Stimulated activated CD8-positive, alpha-beta memory T cell treated with anti-CD3 and anti-CD28 coated beads, Interleukin-15, amount 100 ng/mL, for 4 hours (primary cell): ENCODE measurements around the gene EXOC3L1.

Source experiments
- DNase-seq, 2 donors: peaks; one replicate each; pipeline ENCODE4 v3.0.0-alpha.2; 2020; ENCODE audit warnings: low read depth in 2 of 2

EXOC3L1 gene

DNA sequence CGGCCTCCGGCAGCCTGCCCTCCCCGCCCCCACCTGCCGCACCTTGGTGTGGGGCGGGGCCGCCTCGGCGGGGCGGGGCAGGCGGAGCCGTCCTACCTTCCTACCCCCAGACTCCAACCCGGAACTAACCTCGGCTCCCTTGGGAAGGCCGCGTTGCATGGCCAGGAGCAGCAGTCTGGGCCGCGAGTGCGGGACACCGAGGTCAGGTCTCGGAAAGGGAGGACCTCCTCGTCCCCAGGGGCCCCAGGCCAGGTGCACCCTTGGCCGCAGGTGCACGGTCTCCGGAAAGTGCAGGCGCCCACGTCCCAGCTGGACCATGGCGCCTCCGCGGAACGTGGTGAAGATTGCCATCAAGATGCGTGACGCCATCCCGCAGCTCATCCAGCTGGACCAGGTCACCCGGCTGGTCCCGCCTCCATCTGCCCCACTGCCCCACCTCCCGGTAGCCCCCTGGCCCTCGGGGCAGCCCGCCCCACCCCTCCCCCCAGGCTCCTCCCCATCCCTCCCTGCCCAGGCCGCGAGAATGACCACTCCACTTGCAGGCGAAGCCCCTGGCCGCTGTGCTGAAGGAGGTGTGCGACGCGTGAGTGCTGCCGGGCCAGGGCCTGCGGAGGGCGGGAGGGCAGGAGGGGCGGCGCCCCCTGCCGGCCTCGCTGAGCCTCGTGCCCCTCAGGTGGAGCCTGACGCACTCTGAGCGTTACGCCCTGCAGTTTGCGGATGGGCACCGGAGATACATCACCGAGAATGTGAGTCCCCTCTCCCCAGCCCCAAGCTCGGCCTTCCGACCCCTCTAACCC is 9.3 kb upstream of the EXOC3L1 start, which contains the start of gene ELMO3:
ELMO3 (plus strand) TSS at position 121 of the 797 bp plus-strand sequence; CDS start at position 317, 196 bp downstream.
- DNase-seq, result no peak

DNA sequence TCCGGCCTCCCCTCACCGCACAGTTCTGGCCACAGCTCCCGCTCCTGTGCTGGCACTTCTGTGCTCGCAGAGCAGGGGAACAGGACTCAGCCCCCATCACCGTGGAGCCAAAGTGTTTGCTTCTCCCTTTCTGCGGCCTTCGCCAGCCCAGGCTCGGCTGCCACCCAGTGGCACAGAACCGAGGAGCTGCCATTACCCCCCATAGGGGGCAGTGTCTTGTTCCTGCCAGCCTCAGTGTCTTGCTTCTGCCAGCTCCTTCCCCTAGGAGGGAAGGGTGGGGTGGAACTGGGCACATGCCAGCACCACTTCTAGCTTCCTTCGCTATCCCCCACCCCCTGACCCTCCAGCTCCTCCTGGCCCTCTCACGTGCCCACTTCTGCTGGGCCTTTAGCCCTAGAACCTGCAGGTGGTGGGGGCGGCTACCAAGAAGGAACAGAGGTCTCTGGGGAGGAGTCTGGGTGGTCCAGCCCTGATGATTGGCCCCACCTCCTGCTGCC is 8.3 kb upstream of the EXOC3L1 start:
- no peak for DNase-seq

DNA sequence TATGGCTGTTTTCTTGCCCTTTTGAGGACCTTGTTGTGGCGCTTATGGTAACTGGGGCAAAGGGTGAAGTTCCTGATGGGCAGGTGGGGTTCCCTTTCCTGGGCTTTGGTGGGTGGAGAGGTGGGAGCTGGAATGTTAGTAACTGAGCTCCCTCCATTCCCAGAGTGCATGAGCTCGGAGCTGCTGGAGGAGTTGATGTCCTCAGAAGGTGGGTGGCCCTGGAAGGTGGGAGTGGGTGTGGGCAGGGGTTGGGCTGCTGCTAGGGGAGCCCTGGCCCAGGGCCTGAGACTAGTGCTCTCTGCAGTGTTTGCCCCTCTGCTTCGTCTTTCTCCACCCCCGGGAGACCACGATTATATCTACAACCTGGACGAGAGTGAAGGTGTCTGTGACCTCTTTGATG is 7.8 kb upstream of the EXOC3L1 start:
- no peak for DNase-seq

DNA sequence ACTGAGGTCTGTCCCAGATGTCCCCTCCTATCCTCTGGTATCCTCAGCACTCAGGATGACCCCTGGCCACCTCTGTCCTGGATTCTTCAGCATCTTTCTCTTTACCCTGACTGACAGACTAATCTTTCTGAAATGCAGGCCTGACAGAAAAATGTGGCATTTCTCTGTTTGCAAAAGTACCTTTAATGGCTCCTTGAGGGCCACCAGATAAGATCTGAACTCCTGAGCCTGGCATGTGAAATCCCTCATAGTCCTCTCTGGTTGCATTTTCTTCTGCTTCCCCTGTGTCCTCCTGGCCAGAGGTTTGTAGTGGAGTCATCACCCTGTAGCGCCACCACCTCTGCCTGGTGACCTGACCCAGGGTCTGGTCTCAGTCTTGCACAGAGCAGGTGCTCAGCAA is 6.9 kb upstream of the EXOC3L1 start:
- no peak for DNase-seq

DNA sequence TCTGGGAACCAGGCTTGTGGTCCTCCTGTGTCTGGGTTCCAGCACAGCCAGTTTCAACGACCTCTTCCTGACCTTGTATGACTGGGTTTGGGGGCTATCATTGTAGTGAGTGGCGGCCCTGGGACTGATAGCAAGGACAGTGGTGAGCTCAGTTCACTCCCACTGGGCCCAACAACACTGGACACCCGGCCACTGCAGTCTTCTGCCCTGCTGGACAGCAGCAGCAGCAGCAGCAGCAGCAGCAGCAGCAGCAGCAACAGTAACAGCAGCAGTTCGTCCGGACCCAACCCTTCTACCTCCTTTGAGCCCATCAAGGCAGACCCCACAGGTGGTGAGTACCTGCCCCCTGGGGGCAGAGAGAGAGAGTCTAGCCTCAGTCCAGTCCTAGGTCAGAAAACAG is 5.7 kb upstream of the EXOC3L1 start:
- no peak for DNase-seq

DNA sequence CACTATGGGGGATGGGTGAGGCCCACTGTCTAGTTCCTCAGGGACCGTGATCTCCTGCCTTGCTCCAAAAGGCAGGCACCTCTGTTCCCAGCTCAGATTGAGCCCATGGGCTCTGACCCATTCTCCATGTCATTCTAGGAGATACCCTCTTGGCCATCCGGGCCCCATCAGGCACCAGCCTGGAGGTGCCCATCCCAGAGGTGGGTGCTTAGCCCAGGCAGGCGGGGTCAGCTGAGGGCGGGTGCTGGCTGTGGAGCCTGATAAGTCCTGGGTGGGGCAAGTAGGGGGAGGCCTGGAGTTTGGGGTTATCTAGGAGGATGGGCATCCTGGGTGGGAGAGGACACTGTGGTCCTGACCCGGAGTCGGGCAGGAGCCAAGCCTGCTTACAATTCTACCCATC is 4.3 kb upstream of the EXOC3L1 start:
- DNase-seq, result no peak

DNA sequence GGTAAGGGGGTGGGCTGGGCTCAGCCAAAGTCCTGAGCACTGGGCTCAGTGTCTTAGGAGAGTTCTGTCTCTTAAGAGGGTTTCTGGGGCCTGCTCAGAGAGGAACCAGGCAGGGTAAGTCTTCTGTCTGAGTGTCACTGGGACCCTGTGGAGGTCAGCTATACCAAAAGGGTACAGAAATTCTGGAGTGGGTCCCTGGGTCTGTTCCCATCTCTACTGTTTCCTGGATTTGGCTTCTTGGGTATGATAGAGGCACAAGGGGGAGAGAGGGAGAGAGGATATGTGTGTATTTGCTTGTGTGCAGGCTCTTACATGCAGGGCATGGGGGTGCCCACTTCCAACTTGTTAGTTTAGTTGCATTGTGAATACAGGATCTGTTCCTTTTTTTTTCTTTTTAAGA is 3.6 kb upstream of the EXOC3L1 start:
- no peak for DNase-seq

DNA sequence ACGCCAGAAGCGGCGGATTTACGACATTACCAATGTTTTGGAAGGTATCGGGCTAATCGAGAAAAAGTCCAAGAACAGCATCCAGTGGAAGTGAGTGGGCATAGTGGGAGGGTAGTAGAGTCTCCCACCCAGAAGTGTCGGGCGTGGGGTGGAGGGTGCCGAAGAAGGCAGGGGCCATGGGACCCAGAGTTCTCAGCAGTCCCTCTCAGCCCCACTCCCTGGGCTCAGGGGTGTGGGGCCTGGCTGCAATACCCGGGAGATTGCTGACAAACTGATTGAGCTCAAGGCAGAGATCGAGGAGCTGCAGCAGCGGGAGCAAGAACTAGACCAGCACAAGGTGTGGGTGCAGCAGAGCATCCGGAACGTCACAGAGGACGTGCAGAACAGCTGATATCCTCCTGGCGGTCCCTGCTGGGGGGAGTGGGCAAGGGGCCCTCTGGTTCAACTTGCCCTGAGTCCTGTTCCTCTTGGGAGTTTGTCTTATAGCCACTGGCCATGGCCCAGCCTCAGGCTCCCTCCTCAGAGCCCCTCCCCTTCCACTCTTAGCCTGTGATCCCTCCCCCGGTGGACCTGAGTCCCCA is 2.9 kb upstream of the EXOC3L1 start:
- DNase-seq, result no peak

DNA sequence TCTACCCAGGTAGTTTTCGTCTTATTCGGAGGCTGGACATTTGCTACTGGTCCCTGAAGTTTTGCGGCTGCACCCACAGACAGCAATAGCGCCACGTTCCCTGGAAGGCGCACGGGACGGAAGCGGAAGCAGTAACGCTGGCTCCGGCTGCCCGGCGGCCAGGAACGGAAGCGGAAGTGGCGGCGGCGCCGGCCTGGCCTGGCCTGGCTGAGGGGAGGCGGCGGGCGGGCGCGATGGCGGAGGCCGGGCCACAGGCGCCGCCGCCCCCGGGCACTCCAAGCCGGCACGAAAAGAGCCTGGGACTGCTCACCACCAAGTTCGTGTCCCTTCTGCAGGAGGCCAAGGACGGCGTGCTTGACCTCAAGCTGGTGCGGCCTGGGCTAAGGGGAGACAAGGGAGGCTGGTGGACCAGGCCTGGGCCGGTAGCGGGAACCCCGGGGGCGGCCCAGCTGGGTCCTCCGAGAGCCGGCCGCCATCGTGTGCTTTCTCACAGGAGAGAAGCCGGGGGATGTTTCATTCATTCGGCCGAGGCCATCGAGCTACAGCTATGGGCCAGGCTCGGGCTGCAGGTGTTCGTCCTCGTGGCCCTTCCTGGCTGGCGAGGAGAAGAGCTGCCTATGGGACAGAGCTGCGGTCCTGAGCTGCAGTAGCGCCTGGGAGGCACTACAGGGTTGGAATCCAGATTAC is 2.2 kb upstream of the EXOC3L1 start, which contains the start of gene E2F4:
E2F4 (plus strand) TSS at position 161 of the 687 bp plus-strand sequence; CDS start at position 234, 73 bp downstream.
- DNase-seq, result peak; percentile 63 to 74

DNA sequence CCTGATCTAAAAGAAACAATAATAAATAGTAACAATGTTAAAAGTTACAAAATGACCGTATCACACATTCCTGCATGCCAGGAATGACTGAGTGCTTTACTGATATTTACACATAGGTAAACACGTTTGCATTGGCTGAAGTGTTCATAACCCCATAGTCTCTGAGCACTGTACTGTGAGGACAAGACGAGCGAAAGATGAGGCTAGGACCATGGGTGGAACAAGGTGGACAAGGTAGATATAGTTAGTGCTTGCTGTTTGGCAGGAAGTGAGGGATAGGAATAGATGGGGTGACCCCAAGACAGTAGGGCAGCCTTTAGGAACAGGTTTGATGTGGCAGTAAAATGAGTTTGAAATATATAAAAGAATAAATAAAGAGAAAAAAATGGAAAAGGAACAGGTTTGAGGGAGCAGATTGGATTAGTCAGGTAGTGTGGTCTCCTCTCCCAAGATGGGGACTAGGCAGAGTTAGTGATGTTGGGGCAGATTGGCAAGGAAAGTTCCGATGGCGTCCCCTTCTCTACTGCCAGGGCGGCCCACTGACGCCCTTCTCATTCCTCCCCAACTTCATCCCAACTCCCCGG is 1.6 kb upstream of the EXOC3L1 start:
- no peak for DNase-seq

DNA sequence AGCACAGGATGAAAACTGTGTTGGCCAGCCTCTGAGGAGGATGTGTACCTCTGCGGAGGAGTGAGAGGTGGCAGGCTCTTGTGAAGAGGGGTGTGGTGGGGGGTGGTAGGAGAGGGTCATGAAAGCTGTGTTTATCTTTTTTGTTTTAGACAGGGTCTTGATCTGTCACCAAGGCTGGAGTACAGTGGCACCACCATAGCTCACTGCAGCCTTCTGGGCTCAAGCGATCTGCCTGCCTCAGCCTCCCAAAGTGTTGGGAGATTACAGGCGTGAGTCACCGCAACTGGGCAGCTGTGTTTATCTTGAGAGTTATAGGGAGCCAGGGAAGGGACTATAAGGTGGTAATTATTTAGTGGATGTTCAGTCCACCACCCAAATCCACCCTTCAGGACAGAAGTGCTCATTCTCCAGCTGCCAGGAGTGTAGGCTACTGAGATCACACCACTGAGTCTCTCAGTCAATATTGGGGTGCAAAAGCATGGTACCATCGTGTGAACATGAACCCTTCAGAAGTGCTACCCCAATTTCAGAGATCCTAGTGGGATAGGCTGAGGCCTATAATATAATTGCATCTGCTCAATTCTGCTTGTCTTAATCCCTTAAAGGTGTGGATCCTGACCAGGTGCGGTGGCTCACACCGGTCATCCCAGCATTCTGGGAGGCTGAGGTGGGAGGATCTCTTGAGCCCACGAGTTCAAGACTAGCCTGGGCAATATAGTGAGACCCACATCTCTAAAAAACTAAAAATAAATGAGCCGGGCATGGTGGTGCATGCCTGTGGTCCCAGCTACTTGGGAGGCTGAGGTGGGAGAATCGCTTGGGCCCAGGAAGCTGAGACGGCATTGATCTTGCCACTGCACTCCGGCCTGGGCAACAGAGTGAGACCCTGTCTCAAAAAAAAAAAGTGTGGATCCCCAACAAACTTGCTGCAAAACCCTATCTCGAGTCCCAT is 788 bp upstream of the EXOC3L1 start:
- DNase-seq, result no peak

DNA sequence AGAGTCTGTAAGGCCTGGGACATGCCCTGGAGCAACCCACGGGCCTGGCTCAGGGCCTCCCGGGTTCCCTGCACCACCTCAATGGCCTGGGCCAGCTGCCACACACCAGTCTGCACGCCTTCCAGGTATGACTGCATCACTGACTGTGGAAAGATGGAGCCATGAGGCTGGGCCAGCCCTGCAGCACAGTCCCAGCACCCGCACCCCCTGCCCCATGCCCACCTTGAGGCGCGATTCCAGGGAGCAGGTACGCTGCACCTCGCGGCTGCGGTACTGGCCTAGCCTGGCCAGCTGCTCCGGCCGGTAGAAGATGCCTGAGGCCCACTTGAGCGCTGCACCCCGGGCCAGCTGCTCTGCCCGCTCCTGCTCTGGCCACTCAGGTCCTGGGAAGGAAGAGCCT is 1.1 kb downstream of the EXOC3L1 start:
- DNase-seq, result no peak

DNA sequence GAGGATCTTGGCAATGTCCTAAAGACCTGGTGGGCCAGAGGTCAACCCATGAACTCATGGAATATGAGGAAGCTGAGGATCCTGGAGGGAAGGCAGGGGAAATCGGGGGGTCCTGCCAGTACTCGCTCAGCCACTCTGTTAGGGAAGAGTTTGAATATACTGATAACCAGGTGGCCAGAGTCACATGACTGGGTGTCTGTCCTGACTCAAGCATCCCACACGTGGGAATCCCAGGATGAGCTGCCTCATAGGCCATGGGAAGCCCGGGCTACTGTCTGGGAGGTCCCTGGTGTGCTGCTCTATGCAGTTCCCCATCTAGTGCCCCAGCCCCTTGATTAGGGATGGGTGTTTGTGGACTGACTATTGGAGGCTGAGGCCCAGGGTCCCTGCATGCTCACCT is 1.6 kb downstream of the EXOC3L1 start:
- no peak for DNase-seq

DNA sequence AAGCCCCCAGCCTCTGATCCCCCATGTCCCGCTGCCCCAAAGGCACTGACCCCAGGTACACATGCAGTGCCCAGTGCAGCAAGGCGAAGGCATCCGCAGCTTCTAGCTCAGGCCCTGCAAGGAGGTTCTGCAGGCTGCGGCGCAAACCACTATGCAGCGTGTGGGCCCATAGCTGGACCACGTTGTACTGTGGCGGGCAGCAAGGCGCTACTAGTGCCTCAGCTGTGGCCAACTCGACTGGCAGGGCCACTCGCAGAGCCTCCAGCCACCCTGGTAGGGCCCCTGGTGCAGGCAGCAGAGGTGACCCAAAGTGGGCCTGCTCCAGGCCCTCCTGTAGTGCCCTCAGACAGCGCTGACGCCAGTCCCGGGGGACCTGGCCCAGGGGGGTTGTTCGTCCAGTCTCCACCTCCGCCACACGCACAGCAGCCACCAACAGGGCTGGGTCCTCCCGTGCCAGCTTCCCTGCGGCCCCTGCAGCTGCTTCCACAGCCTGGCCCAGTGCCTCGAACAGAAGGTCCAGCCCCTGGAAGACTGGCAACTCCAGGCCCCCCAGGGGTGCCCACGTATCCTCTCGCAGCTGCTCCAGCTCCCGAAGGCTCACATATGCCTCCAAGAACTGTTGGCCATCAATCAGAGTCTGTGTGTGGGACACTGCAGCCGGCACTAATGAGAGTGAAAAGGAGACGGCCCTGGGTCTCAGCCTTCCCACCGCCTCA is 2.6 kb downstream of the EXOC3L1 start:
- no peak for DNase-seq

DNA sequence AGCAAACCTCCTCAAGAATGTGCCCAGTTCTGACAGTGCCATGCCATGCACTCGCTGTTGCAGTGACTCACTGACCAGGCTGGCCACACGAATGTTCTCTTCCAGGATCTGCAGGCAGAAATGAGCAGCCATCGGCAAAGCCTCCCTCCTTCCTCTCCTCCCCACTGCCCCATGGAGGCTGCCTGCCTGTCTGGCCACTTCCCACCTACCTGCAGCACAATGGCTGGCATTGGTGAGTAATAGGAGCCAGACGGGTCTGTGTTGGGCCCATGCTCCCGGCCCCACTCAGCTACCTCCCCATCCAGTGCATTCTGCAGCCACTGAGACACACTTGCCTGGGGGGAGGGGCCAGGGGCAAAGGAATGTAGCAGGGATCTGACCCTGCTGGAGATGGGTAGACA is 3.4 kb downstream of the EXOC3L1 start:
- DNase-seq, result no peak

DNA sequence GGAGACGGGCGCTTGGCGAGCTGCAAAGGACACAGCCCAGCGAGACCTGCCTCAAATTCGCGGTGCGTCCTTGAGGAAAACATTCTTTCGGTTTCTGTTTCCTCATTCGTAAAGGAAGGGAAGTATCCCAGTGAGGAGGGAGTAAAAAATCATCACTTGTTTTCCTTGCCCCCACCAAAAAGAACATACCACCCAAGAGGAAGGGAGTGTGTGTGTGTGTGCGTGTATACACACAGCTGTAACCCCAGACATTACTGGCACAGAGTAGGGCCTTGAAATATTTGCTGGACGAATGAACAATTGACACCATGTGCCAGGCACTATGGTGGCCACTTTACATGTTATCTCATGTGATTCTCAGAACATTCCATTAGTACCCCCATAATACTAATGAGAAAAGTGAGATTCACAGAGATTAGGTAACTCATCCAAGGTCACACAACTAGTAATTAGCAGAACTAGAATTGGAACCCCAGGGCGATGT is 4.2 kb downstream of the EXOC3L1 start:
- no peak for DNase-seq

DNA sequence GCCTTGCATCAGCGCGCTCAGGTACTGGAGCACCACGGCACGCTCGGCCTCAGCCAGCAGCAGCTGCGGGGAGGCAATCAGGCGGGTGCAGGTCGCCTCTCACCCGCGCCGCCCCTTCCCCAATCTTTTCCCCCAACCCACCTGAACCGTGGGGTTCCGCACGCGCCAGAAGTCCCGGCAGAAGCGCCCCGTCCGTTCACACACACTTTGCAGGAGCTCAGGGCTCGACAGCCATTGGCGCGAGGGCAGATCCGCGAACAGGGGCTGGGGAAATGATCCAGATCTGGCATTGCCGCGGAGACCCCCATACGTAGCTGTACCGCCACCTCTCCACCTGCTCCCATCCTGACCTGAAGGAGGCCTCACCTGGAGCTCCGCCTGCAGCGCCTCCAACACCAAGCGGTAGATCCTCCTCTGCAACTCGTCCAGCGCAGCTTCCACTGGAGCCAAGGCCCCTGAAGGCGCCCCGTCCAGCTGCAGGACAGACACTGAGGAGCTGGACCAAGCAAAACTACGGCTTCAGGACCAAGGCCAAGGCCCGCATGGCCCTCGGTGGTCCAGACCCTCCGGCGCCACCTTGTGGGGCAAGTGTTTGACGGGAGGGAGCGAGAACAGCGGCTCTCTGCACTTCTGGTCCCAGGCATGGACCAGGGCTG is 4.8 kb downstream of the EXOC3L1 start:
- DNase-seq, result peak; percentile 53 to 60

DNA sequence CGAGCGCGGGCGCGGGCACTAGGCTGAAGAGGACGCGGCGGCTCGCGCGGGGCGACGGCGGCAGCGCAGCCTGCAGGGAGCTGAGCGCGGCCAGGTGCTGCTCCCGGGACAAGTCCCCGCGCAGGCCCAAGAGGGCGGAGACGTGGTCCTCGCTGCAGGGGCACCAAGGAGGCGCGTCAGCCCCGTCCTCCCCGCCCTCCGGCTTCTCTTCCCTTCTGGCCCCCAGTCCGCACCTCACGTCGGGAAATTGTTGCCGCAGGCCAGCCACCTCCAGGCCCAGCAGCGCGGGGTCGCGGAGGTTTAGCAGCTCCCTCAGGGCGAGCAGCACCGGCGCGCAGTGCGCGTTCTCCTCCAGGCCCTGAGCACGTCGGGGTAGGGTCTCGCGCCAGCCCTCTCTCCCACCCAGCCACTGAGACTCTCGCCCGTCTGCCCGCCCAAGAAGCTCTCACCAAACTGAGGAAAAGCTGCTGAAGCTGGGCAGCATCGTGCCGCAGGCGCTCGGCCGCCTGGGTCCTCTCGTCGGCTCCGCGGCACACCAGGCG is 5.4 kb downstream of the EXOC3L1 start:
- DNase-seq, result no peak
